Measurements from ENCODE around the gene CORIN. TPM values are rescaled to one million over a fixed set of nuclear protein-coding genes. Genes with fewer than 3 reads are reported as not detected.

The CORIN gene
- total and polyA plus RNA-seq, 2 donors = 0.24 to 0.78 TPM

DNA sequence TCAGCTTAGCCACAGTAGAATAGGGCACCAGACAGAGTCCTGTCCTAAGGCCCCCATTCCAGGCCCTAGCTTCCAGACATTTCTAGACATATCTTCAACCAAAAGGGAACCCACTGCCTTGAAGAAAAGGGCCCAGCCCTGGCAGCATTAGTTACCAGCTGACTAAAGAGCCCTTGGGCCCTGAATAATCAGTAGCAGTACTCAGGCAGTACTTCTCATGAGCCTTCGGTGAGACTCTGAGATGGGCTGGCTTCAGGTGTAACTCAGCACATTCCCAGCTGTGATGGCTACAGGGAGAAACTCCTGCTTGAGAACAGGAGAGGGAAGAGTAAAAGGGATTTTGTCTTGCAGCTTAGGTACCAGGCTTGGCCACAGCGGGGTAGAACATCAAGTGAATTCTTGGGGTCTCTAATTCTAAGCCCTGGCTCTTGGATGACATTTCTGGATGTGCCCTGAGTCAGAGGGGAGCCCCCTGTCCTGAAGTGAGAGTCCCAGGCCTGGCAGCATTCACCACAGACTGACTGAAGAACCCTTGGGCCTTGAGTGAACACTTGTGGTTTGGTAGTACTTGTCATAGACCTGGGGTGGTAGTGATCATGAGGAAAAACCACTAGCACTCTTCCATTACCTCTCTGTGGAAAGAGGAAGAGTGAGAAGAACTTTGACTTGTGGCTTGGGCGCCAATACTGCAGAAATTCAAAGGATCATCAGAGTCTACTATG is 182.7 kb downstream of the CORIN start:
- no peak for DNase-seq (ENCODE audit: low read depth in 6 of 9, low spot score in 9 of 9)
- WGBS = 96% methylated on average over 3 of the region's 3 CpGs
- no peak overlapping the region for H3K27ac ChIP-seq (ENCODE audit: low read depth in 1 of 2, low read length in 1 of 2)
- H3K27me3 ChIP-seq (ENCODE audit: control insufficient read depth in 2 of 2, insufficient read depth in 1 of 2, low read length in 1 of 2) = no peaks in the 10 kb centered on the region
- H3K4me3 ChIP-seq (ENCODE audit: low read length in 2 of 2) = no peak overlapping the region
- no peaks in the 10 kb centered on the region for H3K36me3 ChIP-seq (ENCODE audit: control insufficient read depth in 2 of 2, insufficient read depth in 2 of 2, low read length in 1 of 2)
- H3K9me3 ChIP-seq (ENCODE audit: control insufficient read depth in 2 of 2, insufficient read depth in 1 of 2, low read length in 1 of 2) = no peaks in the 10 kb centered on the region
- no peaks in the 10 kb centered on the region for H3K4me1 ChIP-seq (ENCODE audit: control insufficient read depth in 2 of 2, insufficient read depth in 2 of 2, low read length in 2 of 2)

- 94% methylated on average over 2 of the region's 2 CpGs for WGBS
- H3K36me3 ChIP-seq (ENCODE audit: control insufficient read depth in 2 of 2, insufficient read depth in 2 of 2, low read length in 1 of 2) = no peaks in the 10 kb centered on the region
- no peak for DNase-seq (ENCODE audit: low read depth in 6 of 9, low spot score in 9 of 9)
- H3K9me3 ChIP-seq (ENCODE audit: control insufficient read depth in 2 of 2, insufficient read depth in 1 of 2, low read length in 1 of 2) = no peaks in the 10 kb centered on the region
- H3K4me1 ChIP-seq (ENCODE audit: control insufficient read depth in 2 of 2, insufficient read depth in 2 of 2, low read length in 2 of 2) = no peaks in the 10 kb centered on the region
- no peak overlapping the region for H3K4me3 ChIP-seq (ENCODE audit: low read length in 2 of 2)
- no peaks in the 10 kb centered on the region for H3K27me3 ChIP-seq (ENCODE audit: control insufficient read depth in 2 of 2, insufficient read depth in 1 of 2, low read length in 1 of 2)
- H3K27ac ChIP-seq (ENCODE audit: low read depth in 1 of 2, low read length in 1 of 2) = no peak overlapping the region
Observed at GRCh38 chr4:47652092-47652491, 185.8 kb downstream of the CORIN start.

- Histone ChIP-seq H3K4me3 (ENCODE audit: low read length in 2 of 2) (no peak overlapping the region), H3K27me3 (ENCODE audit: control insufficient read depth in 2 of 2, insufficient read depth in 1 of 2, low read length in 1 of 2) (no peaks in the 10 kb centered on the region), H3K9me3 (ENCODE audit: control insufficient read depth in 2 of 2, insufficient read depth in 1 of 2, low read length in 1 of 2) (no peaks in the 10 kb centered on the region), H3K36me3 (ENCODE audit: control insufficient read depth in 2 of 2, insufficient read depth in 2 of 2, low read length in 1 of 2) (no peaks in the 10 kb centered on the region), H3K27ac (ENCODE audit: low read depth in 1 of 2, low read length in 1 of 2) (no peak overlapping the region), H3K4me1 (ENCODE audit: control insufficient read depth in 2 of 2, insufficient read depth in 2 of 2, low read length in 2 of 2) (no peaks in the 10 kb centered on the region)
- DNase-seq (ENCODE audit: low read depth in 6 of 9, low spot score in 9 of 9) = no peak
- 39% methylated on average over 3 of the region's 3 CpGs for WGBS
Observed at GRCh38 chr4:47651231-47651630, 186.6 kb downstream of the CORIN start.

DNA sequence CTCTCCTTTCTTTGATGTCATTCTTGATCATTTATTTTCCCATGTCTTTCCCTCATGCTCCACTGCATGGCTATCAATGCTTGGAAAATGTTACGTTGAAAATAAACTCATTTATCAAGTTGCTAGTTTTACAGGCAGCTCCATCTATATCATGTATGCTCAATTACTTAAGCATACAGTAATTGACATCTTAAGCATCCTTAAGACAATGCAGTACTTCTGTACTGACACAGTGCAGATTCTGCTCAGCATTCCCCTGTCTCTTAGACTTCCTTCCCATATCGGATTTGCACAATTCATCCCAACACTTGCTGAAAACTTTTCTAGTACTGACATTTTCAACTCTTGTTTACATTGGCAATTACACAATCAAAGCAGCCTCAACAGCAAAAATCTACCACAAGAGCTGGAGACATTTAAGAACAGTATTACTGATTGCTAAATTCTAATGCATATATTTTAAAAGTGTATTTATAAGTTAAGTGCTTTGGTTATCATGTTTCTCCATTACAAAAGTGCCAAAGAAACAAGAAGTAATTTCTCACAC is 187.2 kb downstream of the CORIN start:
- no peak for DNase-seq (ENCODE audit: low read depth in 6 of 9, low spot score in 9 of 9)
- no peak overlapping the region for H3K4me3 ChIP-seq (ENCODE audit: low read length in 2 of 2)
- WGBS = 87% methylated on average over 2 of the region's 2 CpGs
- no peaks in the 10 kb centered on the region for H3K9me3 ChIP-seq (ENCODE audit: control insufficient read depth in 2 of 2, insufficient read depth in 1 of 2, low read length in 1 of 2)
- no peaks in the 10 kb centered on the region for H3K27me3 ChIP-seq (ENCODE audit: control insufficient read depth in 2 of 2, insufficient read depth in 1 of 2, low read length in 1 of 2)
- H3K36me3 ChIP-seq (ENCODE audit: control insufficient read depth in 2 of 2, insufficient read depth in 2 of 2, low read length in 1 of 2) = no peaks in the 10 kb centered on the region
- no peak overlapping the region for H3K27ac ChIP-seq (ENCODE audit: low read depth in 1 of 2, low read length in 1 of 2)
- no peaks in the 10 kb centered on the region for H3K4me1 ChIP-seq (ENCODE audit: control insufficient read depth in 2 of 2, insufficient read depth in 2 of 2, low read length in 2 of 2)

DNA sequence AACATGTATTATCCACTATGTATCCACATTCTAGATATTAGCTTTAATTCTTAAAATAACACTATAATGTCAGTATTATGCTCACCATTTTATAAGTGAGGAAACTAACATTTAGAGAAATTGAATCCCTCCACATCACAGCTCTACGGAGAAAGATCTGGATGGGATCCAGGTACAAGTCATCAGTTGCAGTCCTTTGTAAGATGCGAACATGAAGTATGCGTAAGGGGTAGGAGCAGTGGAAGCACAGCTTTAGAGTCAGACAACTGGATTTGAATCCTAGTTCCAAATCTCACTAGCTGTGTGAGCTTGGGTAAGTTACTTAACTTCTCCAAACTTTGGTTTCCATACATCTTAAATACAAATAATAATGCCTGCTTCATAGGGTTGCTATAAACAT is 190.3 kb downstream of the CORIN start:
- no peaks in the 10 kb centered on the region for H3K4me1 ChIP-seq (ENCODE audit: control insufficient read depth in 2 of 2, insufficient read depth in 2 of 2, low read length in 2 of 2)
- no peak overlapping the region for H3K27ac ChIP-seq (ENCODE audit: low read depth in 1 of 2, low read length in 1 of 2)
- WGBS = 94% methylated on average over 3 of the region's 3 CpGs
- no peaks in the 10 kb centered on the region for H3K27me3 ChIP-seq (ENCODE audit: control insufficient read depth in 2 of 2, insufficient read depth in 1 of 2, low read length in 1 of 2)
- no peaks in the 10 kb centered on the region for H3K9me3 ChIP-seq (ENCODE audit: control insufficient read depth in 2 of 2, insufficient read depth in 1 of 2, low read length in 1 of 2)
- no peak overlapping the region for H3K4me3 ChIP-seq (ENCODE audit: low read length in 2 of 2)
- no peak for DNase-seq (ENCODE audit: low read depth in 6 of 9, low spot score in 9 of 9)
- H3K36me3 ChIP-seq (ENCODE audit: control insufficient read depth in 2 of 2, insufficient read depth in 2 of 2, low read length in 1 of 2) = no peaks in the 10 kb centered on the region

DNA sequence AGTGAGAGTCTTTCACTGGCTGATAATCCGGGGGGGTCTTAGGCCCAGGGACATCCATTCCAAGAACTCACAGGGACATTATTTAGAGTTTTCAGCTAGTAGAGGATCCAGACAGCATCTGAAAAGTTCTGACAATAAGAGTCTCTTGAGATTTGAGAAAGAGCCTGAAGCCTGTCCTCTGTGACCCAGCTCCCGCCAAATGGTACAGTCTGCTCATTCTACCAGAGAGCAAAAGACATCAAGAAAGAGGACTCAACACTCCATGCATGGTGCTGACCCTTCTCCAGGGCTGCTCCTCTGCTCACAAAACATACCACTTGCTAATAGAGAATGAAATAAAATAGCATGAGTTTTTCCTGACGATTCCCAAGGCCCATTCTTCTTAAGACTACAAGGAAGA is 190.8 kb downstream of the CORIN start:
- 94% methylated on average over 3 of the region's 3 CpGs for WGBS

DNA sequence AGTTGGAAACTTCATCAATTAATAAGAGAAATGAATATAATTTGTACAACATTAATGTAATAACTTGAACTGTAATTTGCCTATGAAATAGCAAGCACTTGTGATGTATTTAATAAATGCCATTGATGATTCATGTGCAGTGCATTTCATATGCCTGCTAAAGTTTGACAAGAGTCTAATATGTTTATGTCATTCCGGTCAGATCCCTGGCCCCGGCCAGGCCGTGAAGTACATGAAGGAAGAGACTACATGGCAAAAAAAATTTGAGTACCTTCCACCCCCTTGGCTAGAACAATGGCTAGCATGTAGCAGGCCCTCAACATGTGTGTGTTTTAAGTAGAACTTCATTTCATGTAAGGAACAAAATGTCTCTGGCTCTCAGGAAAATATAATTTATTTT is 191.5 kb downstream of the CORIN start:
- Histone ChIP-seq H3K27me3 (ENCODE audit: control insufficient read depth in 2 of 2, insufficient read depth in 1 of 2, low read length in 1 of 2) (no peaks in the 10 kb centered on the region), H3K36me3 (ENCODE audit: control insufficient read depth in 2 of 2, insufficient read depth in 2 of 2, low read length in 1 of 2) (no peaks in the 10 kb centered on the region), H3K27ac (ENCODE audit: low read depth in 1 of 2, low read length in 1 of 2) (no peak overlapping the region), H3K9me3 (ENCODE audit: control insufficient read depth in 2 of 2, insufficient read depth in 1 of 2, low read length in 1 of 2) (no peaks in the 10 kb centered on the region), H3K4me3 (ENCODE audit: low read length in 2 of 2) (no peak overlapping the region), H3K4me1 (ENCODE audit: control insufficient read depth in 2 of 2, insufficient read depth in 2 of 2, low read length in 2 of 2) (no peaks in the 10 kb centered on the region)
- no peak for DNase-seq (ENCODE audit: low read depth in 6 of 9, low spot score in 9 of 9)
- WGBS = 98% methylated on average over 3 of the region's 3 CpGs

More for the DNA sequence above, 190.8 kb downstream of the CORIN start:
- Histone ChIP-seq H3K27me3 (ENCODE audit: control insufficient read depth in 2 of 2, insufficient read depth in 1 of 2, low read length in 1 of 2) (no peaks in the 10 kb centered on the region), H3K36me3 (ENCODE audit: control insufficient read depth in 2 of 2, insufficient read depth in 2 of 2, low read length in 1 of 2) (no peaks in the 10 kb centered on the region), H3K4me1 (ENCODE audit: control insufficient read depth in 2 of 2, insufficient read depth in 2 of 2, low read length in 2 of 2) (no peaks in the 10 kb centered on the region), H3K9me3 (ENCODE audit: control insufficient read depth in 2 of 2, insufficient read depth in 1 of 2, low read length in 1 of 2) (no peaks in the 10 kb centered on the region), H3K4me3 (ENCODE audit: low read length in 2 of 2) (no peak overlapping the region), H3K27ac (ENCODE audit: low read depth in 1 of 2, low read length in 1 of 2) (no peak overlapping the region)
- DNase-seq (ENCODE audit: low read depth in 6 of 9, low spot score in 9 of 9) = no peak

- no peaks in the 10 kb centered on the region for H3K9me3 ChIP-seq (ENCODE audit: control insufficient read depth in 2 of 2, insufficient read depth in 1 of 2, low read length in 1 of 2)
- H3K27me3 ChIP-seq (ENCODE audit: control insufficient read depth in 2 of 2, insufficient read depth in 1 of 2, low read length in 1 of 2) = no peaks in the 10 kb centered on the region
- WGBS = 97% methylated on average over 6 of the region's 6 CpGs
- no peak overlapping the region for H3K4me3 ChIP-seq (ENCODE audit: low read length in 2 of 2)
- no peak for DNase-seq (ENCODE audit: low read depth in 6 of 9, low spot score in 9 of 9)
- no peaks in the 10 kb centered on the region for H3K36me3 ChIP-seq (ENCODE audit: control insufficient read depth in 2 of 2, insufficient read depth in 2 of 2, low read length in 1 of 2)
- no peak overlapping the region for H3K27ac ChIP-seq (ENCODE audit: low read depth in 1 of 2, low read length in 1 of 2)
- no peaks in the 10 kb centered on the region for H3K4me1 ChIP-seq (ENCODE audit: control insufficient read depth in 2 of 2, insufficient read depth in 2 of 2, low read length in 2 of 2)
Observed at GRCh38 chr4:47643845-47644244, 194.0 kb downstream of the CORIN start.

DNA sequence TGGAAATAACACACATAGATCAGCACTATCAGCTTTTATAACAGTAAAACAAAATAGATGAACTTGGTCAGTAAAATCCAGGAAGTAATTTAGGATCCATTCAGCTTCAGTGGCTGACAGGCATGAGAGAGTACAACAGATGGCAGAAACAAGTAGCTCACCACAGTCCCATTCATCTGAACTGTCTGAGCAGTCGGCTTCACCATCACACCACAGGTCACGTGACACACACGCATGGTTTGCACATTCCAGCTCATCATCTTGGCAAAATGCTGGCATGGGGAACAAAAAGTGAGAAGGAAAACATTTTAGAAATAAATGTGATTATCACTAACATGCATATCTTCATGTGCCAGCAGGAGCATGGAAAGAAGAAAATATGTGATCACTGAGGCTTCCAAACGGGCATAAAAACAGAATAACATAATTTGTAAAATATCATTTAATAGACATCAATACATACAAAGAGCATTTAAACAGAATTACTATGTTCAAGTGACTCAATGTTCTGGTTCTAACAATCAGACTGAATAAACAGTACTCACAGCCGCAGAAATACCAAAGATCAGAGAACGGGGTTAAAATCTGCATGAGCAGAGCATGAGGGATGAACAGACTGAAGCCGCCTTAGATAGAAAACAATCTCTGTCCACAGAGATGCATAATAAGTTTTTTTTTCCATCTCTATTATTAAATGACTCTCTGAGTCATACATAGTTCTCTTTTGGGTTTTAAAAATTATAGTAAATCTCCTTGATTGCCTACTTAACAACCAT is 194.7 kb downstream of the CORIN start:
- H3K9me3 ChIP-seq (ENCODE audit: control insufficient read depth in 2 of 2, insufficient read depth in 1 of 2, low read length in 1 of 2) = no peaks in the 10 kb centered on the region
- no peak overlapping the region for H3K27ac ChIP-seq (ENCODE audit: low read depth in 1 of 2, low read length in 1 of 2)
- DNase-seq (ENCODE audit: low read depth in 6 of 9, low spot score in 9 of 9) = no peak
- no peaks in the 10 kb centered on the region for H3K4me1 ChIP-seq (ENCODE audit: control insufficient read depth in 2 of 2, insufficient read depth in 2 of 2, low read length in 2 of 2)
- WGBS = 86% methylated on average over 7 of the region's 7 CpGs
- no peaks in the 10 kb centered on the region for H3K27me3 ChIP-seq (ENCODE audit: control insufficient read depth in 2 of 2, insufficient read depth in 1 of 2, low read length in 1 of 2)
- H3K4me3 ChIP-seq (ENCODE audit: low read length in 2 of 2) = no peak overlapping the region
- no peaks in the 10 kb centered on the region for H3K36me3 ChIP-seq (ENCODE audit: control insufficient read depth in 2 of 2, insufficient read depth in 2 of 2, low read length in 1 of 2)

Data from thymus (tissue), 11 donors.